Measurements from ENCODE around the gene C2orf69. TPM values are rescaled to one million over a fixed set of nuclear protein-coding genes. Genes with fewer than 3 reads are reported as not detected.

C2orf69 gene
- total and polyA plus RNA-seq, 2 donors (not counting 1 experiment from before 2014, with no cell fraction given), result 10.3 to 13.2 TPM

DNA sequence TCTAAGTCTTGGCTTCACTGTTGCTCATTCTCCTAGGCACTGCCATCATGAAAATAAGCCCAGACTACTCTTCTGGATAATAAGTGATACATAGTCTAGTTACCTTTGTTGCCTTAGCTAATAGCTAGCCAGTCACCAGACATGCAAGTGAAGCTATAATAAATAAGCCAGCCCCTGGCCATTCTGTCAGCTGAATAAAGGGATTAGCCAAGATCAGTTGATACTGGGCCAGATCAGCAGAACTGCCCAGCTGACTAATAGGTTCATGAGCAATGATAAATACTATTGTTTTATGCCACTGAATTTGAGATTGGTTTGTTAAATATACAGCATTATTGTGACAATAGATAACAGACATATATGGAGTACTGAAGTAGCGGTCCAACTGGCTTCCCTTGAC, 8.0 kb upstream of the C2orf69 start:
- Histone ChIP-seq H3K79me2 (ENCODE audit: control insufficient read depth, insufficient read depth, low read length) (no peaks in the 10 kb centered on the region), H3K4me2 (ENCODE audit: extremely low read depth, insufficient read depth, low read length) (no peak overlapping the region), H2AFZ (ENCODE audit: low read length) (no peak overlapping the region), H3K27ac (ENCODE audit: insufficient read depth, low read length) (no peak overlapping the region), H3K9me3 (ENCODE audit: control insufficient read depth, insufficient read depth, low read depth, low read length) (no peaks in the 10 kb centered on the region), H3K27me3 (ENCODE audit: control insufficient read depth, insufficient read depth, low read length) (no peaks in the 10 kb centered on the region), H3K4me1 (ENCODE audit: control insufficient read depth, extremely low read depth, insufficient read depth, low read length) (no peaks in the 10 kb centered on the region), H3K36me3 (ENCODE audit: control insufficient read depth, insufficient read depth, low read length) (no peaks in the 10 kb centered on the region), H3K9ac (ENCODE audit: insufficient read depth, low read length) (no peak overlapping the region), H4K20me1 (ENCODE audit: control insufficient read depth, extremely low read depth, insufficient read depth, low read length) (no peaks in the 10 kb centered on the region), H3K4me3 (replicated peaks in 1 of 4; ENCODE audit: control extremely low read depth in 1 of 4, insufficient read depth in 1 of 4, low read depth in 3 of 4, low read length in 4 of 4) (no peak overlapping the region)
- DNase-seq (ENCODE audit: low read depth in 2 of 2), result no peak
- TF ChIP-seq EZH2 (IDR thresholded peaks at IDR 0.05; ENCODE audit: low read length, missing control alignments), result no peak
- TF ChIP-seq, protein P1, sequence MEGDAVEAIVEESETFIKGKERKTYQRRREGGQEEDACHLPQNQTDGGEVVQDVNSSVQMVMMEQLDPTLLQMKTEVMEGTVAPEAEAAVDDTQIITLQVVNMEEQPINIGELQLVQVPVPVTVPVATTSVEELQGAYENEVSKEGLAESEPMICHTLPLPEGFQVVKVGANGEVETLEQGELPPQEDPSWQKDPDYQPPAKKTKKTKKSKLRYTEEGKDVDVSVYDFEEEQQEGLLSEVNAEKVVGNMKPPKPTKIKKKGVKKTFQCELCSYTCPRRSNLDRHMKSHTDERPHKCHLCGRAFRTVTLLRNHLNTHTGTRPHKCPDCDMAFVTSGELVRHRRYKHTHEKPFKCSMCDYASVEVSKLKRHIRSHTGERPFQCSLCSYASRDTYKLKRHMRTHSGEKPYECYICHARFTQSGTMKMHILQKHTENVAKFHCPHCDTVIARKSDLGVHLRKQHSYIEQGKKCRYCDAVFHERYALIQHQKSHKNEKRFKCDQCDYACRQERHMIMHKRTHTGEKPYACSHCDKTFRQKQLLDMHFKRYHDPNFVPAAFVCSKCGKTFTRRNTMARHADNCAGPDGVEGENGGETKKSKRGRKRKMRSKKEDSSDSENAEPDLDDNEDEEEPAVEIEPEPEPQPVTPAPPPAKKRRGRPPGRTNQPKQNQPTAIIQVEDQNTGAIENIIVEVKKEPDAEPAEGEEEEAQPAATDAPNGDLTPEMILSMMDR (conservative IDR thresholded peaks at IDR 0.05 in 1 of 2, IDR thresholded peaks at IDR 0.05 in 1 of 2; ENCODE audit: low read depth in 1 of 2, low read length in 2 of 2), result no peak

DNA sequence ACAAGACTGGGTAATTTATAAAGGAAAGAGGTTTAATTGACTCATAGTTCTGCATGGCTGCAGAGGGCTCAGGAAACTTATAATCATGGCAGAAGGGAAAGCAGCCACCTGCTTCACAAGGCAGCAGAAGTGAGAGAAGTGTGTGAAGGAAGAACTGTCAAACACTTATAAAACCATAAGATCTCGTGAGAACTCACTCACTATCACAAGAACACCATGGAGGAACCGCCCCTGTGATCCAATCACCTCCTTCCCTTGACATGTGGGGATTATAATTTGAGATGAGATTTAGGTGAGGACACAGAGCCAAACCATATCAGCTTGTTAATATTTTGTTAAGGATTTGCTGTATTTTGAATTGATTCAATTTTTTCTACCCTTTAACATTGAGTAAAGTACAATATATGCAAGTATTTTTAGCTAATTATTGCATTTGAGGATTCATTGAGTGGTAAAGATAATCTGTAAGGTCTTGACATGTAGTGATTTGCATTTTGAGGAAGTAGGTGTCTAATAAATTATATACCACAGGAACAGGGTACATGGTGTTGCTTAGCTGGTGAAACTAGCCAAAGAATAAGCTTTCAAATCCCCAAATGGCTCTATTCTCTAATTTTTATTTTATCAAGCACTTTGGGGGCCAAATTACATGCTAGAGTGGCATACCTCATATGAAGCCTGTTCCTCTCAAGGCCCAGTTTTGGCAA, 3.9 kb upstream of the C2orf69 start:
- H3K27me3 ChIP-seq (ENCODE audit: control insufficient read depth, insufficient read depth, low read length), result no peaks in the 10 kb centered on the region
- H3K4me1 ChIP-seq (ENCODE audit: control insufficient read depth, extremely low read depth, insufficient read depth, low read length), result no peaks in the 10 kb centered on the region
- H3K4me2 ChIP-seq (ENCODE audit: extremely low read depth, insufficient read depth, low read length), result no peak overlapping the region
- H3K79me2 ChIP-seq (ENCODE audit: control insufficient read depth, insufficient read depth, low read length), result peaks cover 7% of the 10 kb centered on the region
- no peaks in the 10 kb centered on the region for H3K36me3 ChIP-seq (ENCODE audit: control insufficient read depth, insufficient read depth, low read length)
- no peak for DNase-seq (ENCODE audit: low read depth in 2 of 2)
- no peaks in the 10 kb centered on the region for H3K9me3 ChIP-seq (ENCODE audit: control insufficient read depth, insufficient read depth, low read depth, low read length)
- H3K4me3 ChIP-seq (replicated peaks in 1 of 4; ENCODE audit: control extremely low read depth in 1 of 4, insufficient read depth in 1 of 4, low read depth in 3 of 4, low read length in 4 of 4), result no peak overlapping the region
- no peaks in the 10 kb centered on the region for H4K20me1 ChIP-seq (ENCODE audit: control insufficient read depth, extremely low read depth, insufficient read depth, low read length)
- no peak for TF ChIP-seq EZH2 (IDR thresholded peaks at IDR 0.05; ENCODE audit: low read length, missing control alignments)
- TF ChIP-seq, protein P1 (conservative IDR thresholded peaks at IDR 0.05 in 1 of 2, IDR thresholded peaks at IDR 0.05 in 1 of 2; ENCODE audit: low read depth in 1 of 2, low read length in 2 of 2), result no peak
- no peak overlapping the region for H3K9ac ChIP-seq (ENCODE audit: insufficient read depth, low read length)
- no peak overlapping the region for H2AFZ ChIP-seq (ENCODE audit: low read length)
- H3K27ac ChIP-seq (ENCODE audit: insufficient read depth, low read length), result no peak overlapping the region

DNA sequence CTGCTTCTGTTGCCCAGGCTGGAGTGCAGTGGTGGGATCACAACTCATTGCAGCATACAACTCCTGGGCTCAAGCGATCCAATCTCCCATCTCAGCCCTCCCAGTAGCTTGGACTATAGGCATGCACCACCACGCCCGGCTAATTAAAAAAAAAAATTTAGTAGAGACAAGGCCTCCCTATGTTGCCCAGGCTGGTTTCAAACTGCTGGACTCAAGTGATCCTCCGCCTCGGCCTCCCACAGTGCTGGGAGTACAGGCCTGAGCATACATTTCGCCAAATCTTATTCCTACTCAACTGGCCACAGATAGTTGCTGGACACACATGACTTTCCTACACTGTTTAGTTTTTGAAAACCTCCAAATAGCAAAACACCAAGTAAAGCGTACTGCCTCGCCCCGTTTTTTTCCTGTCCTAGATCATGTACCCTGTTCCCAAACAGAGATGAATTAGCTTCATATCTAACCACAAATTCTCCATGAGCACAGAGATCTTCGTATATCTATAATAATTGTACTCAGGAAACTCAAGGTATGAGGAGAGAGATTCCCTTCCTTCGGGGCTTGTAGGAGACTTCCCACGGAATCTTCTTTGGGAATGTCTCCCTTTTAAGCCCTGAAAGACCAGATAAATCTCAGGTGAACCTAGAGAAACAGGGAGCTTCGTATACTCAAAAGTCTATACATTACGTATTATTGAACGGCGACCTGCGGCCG, 598 bp upstream of the C2orf69 start:
- H3K9me3 ChIP-seq (ENCODE audit: control insufficient read depth, insufficient read depth, low read depth, low read length), result no peaks in the 10 kb centered on the region
- H3K27me3 ChIP-seq (ENCODE audit: control insufficient read depth, insufficient read depth, low read length), result no peaks in the 10 kb centered on the region
- H3K36me3 ChIP-seq (ENCODE audit: control insufficient read depth, insufficient read depth, low read length), result no peaks in the 10 kb centered on the region
- no peak for DNase-seq (ENCODE audit: low read depth in 2 of 2)
- TF ChIP-seq, protein P1 (conservative IDR thresholded peaks at IDR 0.05 in 1 of 2, IDR thresholded peaks at IDR 0.05 in 1 of 2; ENCODE audit: low read depth in 1 of 2, low read length in 2 of 2), result no peak
- H2AFZ ChIP-seq (ENCODE audit: low read length), result peak overlapping the region; percentile 50
- H3K27ac ChIP-seq (ENCODE audit: insufficient read depth, low read length), result peak overlapping the region; percentile 91
- H3K4me1 ChIP-seq (ENCODE audit: control insufficient read depth, extremely low read depth, insufficient read depth, low read length), result no peaks in the 10 kb centered on the region
- no peak overlapping the region for H3K9ac ChIP-seq (ENCODE audit: insufficient read depth, low read length)
- H4K20me1 ChIP-seq (ENCODE audit: control insufficient read depth, extremely low read depth, insufficient read depth, low read length), result no peaks in the 10 kb centered on the region
- H3K79me2 ChIP-seq (ENCODE audit: control insufficient read depth, insufficient read depth, low read length), result peaks cover 34% of the 10 kb centered on the region
- H3K4me2 ChIP-seq (ENCODE audit: extremely low read depth, insufficient read depth, low read length), result peak overlapping the region; percentile 53
- H3K4me3 ChIP-seq (replicated peaks in 1 of 4; ENCODE audit: control extremely low read depth in 1 of 4, insufficient read depth in 1 of 4, low read depth in 3 of 4, low read length in 4 of 4), result peak overlapping the region; percentile 24 to 82 (median 56)
